ENCODE results near the gene GLMP.

DNA sequence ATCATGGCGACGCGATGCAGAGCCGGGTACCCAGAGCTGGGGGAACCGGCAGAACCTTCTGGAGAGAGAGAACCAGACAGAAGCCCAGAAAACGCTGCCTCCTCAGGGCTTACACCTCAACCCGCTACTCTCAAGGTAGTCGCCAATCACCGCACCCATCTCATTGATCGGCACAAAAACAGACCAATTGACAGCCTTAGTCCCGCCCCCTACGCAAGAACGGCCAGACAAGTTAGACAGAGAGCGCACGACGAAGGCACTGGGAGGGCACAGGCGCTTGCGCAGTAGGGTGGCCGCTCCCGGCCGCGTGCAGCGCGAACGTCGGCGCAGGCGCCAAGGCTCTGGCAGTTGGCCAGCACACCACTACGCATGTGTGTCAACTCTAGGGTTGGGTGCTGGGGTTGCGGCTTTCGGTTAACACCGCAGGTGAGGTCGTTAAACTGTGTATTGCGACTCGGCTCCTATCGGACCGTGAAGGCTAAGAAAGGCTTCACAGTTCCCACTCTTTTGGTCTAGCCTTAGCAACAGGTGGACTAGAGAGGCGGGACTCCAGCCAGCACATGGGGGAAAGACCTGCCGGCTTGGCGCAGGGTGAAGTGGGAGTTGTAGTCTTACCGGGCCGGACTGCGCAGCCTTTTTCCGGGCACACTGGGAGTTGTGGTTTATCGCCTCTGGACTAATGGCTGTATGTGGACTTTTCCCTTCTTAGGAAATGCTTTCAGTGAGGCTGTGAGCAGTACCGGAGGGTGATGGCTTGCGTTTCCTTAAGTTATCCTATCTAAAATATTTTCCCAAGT lies 42.9 kb upstream of the GLMP start, which contains the start of the genes CCT3 and TSACC:
- TF ChIP-seq, protein P1, sequence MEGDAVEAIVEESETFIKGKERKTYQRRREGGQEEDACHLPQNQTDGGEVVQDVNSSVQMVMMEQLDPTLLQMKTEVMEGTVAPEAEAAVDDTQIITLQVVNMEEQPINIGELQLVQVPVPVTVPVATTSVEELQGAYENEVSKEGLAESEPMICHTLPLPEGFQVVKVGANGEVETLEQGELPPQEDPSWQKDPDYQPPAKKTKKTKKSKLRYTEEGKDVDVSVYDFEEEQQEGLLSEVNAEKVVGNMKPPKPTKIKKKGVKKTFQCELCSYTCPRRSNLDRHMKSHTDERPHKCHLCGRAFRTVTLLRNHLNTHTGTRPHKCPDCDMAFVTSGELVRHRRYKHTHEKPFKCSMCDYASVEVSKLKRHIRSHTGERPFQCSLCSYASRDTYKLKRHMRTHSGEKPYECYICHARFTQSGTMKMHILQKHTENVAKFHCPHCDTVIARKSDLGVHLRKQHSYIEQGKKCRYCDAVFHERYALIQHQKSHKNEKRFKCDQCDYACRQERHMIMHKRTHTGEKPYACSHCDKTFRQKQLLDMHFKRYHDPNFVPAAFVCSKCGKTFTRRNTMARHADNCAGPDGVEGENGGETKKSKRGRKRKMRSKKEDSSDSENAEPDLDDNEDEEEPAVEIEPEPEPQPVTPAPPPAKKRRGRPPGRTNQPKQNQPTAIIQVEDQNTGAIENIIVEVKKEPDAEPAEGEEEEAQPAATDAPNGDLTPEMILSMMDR (IDR thresholded peaks at IDR 0.05) = no peak
- TF ChIP-seq, protein P2, sequence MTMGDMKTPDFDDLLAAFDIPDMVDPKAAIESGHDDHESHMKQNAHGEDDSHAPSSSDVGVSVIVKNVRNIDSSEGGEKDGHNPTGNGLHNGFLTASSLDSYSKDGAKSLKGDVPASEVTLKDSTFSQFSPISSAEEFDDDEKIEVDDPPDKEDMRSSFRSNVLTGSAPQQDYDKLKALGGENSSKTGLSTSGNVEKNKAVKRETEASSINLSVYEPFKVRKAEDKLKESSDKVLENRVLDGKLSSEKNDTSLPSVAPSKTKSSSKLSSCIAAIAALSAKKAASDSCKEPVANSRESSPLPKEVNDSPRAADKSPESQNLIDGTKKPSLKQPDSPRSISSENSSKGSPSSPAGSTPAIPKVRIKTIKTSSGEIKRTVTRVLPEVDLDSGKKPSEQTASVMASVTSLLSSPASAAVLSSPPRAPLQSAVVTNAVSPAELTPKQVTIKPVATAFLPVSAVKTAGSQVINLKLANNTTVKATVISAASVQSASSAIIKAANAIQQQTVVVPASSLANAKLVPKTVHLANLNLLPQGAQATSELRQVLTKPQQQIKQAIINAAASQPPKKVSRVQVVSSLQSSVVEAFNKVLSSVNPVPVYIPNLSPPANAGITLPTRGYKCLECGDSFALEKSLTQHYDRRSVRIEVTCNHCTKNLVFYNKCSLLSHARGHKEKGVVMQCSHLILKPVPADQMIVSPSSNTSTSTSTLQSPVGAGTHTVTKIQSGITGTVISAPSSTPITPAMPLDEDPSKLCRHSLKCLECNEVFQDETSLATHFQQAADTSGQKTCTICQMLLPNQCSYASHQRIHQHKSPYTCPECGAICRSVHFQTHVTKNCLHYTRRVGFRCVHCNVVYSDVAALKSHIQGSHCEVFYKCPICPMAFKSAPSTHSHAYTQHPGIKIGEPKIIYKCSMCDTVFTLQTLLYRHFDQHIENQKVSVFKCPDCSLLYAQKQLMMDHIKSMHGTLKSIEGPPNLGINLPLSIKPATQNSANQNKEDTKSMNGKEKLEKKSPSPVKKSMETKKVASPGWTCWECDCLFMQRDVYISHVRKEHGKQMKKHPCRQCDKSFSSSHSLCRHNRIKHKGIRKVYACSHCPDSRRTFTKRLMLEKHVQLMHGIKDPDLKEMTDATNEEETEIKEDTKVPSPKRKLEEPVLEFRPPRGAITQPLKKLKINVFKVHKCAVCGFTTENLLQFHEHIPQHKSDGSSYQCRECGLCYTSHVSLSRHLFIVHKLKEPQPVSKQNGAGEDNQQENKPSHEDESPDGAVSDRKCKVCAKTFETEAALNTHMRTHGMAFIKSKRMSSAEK (CRISPR knock-in tag; IDR thresholded peaks at IDR 0.05; ENCODE audit: borderline replicate concordance) = no peak
- TF ChIP-seq FOXP1 (CRISPR knock-in tag; IDR thresholded peaks at IDR 0.05; ENCODE audit: borderline replicate concordance) = peak; percentile 31; the same call in 1 of the 2 replicates
- TF ChIP-seq, protein P3, sequence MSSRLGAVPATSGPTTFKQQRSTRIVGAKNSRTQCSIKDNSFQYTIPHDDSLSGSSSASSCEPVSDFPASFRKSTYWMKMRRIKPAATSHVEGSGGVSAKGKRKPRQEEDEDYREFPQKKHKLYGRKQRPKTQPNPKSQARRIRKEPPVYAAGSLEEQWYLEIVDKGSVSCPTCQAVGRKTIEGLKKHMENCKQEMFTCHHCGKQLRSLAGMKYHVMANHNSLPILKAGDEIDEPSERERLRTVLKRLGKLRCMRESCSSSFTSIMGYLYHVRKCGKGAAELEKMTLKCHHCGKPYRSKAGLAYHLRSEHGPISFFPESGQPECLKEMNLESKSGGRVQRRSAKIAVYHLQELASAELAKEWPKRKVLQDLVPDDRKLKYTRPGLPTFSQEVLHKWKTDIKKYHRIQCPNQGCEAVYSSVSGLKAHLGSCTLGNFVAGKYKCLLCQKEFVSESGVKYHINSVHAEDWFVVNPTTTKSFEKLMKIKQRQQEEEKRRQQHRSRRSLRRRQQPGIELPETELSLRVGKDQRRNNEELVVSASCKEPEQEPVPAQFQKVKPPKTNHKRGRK (CRISPR knock-in tag; IDR thresholded peaks at IDR 0.05; ENCODE audit: borderline replicate concordance) = no peak
- TF ChIP-seq, protein P4, sequence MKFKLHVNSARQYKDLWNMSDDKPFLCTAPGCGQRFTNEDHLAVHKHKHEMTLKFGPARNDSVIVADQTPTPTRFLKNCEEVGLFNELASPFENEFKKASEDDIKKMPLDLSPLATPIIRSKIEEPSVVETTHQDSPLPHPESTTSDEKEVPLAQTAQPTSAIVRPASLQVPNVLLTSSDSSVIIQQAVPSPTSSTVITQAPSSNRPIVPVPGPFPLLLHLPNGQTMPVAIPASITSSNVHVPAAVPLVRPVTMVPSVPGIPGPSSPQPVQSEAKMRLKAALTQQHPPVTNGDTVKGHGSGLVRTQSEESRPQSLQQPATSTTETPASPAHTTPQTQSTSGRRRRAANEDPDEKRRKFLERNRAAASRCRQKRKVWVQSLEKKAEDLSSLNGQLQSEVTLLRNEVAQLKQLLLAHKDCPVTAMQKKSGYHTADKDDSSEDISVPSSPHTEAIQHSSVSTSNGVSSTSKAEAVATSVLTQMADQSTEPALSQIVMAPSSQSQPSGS (CRISPR knock-in tag; IDR thresholded peaks at IDR 0.05; ENCODE audit: borderline replicate concordance, low read depth) = no peak
- TF ChIP-seq, protein P5, sequence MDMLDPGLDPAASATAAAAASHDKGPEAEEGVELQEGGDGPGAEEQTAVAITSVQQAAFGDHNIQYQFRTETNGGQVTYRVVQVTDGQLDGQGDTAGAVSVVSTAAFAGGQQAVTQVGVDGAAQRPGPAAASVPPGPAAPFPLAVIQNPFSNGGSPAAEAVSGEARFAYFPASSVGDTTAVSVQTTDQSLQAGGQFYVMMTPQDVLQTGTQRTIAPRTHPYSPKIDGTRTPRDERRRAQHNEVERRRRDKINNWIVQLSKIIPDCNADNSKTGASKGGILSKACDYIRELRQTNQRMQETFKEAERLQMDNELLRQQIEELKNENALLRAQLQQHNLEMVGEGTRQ (CRISPR knock-in tag; IDR thresholded peaks at IDR 0.05) = peak; percentile 48
